IPS DF 4.7 (cell line): Measurements from ENCODE around the gene GCKR.

Experiments used
- DNase-seq: peaks from one replicate; pipeline ENCODE4 v3.0.0-alpha.2; 2013; ENCODE audit warnings: low spot score; ENCODE audit errors: extremely low read depth

Gene GCKR, protein sequence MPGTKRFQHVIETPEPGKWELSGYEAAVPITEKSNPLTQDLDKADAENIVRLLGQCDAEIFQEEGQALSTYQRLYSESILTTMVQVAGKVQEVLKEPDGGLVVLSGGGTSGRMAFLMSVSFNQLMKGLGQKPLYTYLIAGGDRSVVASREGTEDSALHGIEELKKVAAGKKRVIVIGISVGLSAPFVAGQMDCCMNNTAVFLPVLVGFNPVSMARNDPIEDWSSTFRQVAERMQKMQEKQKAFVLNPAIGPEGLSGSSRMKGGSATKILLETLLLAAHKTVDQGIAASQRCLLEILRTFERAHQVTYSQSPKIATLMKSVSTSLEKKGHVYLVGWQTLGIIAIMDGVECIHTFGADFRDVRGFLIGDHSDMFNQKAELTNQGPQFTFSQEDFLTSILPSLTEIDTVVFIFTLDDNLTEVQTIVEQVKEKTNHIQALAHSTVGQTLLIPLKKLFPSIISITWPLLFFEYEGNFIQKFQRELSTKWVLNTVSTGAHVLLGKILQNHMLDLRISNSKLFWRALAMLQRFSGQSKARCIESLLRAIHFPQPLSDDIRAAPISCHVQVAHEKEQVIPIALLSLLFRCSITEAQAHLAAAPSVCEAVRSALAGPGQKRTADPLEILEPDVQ

DNA sequence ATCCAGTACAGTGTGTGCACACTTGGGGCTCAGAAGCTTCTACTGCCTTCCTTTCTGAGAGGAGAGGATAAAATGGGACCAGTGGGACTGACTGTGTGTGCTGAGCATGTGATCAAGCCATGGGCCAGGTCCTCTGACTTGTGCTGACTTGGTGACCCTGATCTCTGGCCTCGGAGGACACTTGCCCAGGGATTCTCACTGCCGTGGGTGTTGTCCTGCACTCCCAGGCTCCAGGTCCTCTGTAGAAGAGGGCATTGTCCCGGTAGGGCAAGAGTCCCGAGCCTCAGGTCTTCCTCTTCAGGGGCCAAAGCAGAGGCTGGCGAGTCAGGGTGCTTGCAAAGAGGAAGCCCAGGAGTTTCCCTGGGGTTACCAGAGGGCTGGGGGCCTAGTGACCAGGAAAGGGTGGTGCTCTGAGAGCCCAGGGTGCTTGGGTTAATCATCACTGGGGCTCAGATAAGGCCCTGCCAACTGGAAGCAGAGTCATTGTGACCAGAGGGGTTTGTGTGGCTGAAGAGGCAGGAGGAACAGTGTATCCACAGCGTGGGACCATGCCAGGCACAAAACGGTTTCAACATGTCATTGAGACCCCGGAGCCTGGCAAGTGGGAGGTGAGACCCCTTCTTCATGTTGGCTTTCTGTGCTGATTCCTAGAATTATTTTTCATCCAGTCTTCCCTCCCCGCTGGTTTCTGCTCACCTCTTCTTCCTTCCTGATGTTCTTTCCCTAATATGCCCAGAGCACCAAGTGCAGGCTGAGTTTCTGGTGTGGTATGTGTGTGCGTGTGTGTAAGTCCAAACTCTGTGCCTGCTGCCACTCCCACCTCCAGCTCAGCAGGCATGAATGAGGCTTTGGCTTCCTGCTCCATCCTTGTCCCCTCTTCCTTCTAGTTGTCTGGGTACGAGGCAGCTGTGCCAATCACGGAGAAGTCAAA, at the start of gene GCKR:
GCKR (plus strand) TSS at position 483 of the 931 bp plus-strand sequence; CDS start at position 549, 66 bp downstream.
- DNase-seq: no peak

DNA sequence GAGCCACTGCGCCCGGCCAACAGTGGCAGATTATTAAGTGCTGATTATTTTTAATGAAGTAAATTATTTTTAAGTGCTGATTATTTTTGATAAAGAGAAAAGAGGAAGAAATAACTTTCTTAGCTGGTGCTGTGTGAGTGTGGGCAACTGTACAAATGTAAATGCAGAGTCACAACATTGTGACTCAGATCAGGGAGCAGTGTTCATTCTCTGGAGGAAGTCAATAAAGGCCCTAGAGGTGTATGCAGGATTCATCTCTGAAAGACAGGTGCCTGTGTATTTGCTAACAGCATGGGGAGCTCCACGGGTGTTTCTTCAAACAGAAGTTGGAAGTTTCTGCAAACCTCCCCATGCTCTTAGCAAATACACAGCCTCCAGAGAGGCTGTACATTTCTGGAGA, 48.3 kb upstream of the GCKR start:
- no peak for DNase-seq

DNA sequence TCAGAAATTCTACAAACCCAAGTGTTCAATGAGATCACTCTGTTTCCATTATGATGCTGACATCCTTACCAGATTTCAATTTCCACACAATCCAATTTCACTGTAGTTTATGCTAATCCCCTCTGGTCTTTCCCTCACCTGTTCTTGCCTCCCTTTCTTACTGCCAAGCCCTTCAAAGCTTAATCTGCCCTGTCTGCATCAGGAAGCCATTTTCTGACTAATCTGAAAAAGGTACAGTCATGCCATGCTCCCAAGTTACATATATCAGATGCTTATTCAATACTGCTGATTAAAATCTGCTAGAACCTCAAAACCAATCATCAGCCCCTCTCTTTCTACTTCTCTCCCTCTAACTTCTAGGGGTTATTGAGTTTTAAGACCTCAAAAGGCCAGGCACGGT, 45.5 kb upstream of the GCKR start:
- no peak for DNase-seq

DNA sequence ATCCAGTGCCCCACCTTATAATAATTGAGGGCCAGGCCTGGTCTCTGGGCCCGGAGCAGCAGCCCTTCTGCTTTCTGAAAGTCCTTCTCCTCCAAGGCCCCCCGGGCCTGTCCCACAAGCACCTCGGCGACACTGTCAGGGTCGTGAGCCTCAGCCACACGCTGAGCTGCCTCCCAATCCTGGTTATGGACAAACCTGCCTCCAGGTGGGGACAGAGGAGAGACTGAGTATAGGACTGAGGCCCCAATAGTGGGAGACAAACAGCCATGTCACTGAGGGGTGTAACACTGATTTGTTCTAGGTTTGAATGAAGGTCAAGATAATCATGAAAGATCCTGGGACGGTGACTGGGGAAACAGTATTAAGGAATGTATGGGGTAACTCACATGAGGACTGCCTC, 42.7 kb upstream of the GCKR start:
- no peak for DNase-seq

DNA sequence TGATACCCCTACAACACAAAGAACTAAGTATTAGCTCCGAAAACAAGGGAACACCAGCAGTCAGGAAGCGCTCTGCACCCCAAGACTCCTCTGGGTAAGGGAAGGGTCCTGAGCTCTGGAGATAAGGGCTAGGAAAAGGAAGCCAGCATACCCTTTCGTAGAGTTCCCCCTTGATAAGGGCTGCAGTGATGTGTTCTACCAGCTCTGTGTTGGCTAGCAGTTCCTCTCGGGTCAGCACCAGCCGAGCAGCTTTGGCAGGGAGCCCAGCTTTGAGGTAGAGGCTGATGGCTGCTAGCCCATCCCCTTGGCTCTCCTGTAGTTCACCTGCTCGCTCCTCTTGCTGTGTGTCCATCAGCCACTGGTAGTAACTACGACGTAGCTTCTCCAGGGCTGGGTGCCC, 35.5 kb upstream of the GCKR start:
- no peak for DNase-seq

DNA sequence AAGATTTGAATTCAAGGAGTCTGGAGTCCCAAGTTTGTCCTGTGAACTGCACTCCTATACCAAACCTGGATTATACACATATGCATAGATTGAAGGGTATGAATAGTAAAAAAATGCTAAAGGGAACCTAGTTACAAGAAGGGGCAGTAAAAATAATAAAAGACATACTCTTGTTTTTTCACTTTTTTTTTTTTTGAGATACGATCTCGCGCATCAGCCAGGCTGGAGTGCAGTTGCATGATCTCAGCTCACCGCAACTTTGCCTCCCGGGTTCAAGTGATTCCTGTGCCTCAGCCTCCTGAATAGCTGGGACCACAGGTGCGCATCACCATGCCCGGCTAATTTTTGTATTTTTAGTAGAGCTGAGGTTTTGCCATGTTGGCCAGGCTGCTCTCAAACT, 32.2 kb upstream of the GCKR start:
- no peak for DNase-seq

DNA sequence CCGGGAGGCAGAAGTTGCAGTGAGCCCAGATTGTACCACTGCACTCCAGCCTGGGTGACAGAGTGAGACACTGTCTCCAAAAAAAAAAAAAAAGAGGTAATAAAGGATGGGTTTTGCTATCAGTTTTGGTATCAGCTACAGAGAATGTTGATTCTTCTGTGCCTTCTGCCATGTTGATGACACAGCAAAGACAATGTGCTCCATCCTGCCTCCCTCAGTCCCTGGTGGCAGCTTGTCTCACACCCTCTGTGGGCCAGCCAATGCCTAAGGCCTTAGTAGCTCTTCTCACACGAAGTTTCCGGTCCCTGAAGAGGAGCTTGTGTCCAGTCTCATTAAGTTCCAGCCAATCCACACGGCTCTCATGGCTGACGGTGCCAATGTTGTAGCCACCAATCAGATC, 24.7 kb upstream of the GCKR start:
- DNase-seq: no peak

DNA sequence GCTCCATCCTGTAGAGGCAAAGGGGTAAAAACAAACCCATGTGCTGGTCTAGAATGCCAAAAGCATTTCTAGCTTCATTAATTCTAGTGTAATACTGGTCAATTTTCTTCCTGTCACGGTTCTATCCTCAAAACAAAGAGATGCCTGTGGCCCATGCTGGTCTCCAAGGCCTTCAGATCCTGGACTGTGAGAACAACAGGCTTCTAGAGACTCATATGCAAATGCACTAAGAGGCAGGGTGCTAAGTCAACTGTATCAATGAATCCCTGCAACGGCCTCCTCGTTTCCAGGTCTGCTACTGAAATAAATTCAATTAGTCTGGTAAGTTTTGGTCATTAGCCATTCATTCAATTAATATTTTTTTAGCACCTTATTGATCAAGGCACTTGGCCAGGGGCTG, 11.1 kb upstream of the GCKR start:
- no peak for DNase-seq

DNA sequence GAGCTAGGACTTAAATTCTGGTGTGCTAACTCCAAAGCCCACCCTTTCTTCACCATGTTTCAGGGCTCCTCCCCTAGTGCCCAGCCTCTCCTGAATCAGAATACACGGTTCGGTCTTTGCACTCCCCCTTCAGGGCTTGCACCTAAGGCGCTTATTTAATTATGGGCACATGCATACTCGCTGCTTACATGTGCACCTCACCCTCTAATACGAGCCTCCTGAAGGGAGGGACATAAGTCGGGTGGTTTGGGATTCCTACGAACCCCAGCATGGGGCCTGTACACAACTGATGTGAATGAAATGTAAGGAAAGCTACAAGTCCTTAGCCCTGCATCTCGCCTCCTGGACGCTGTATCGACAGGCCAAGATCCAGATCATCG, 7.5 kb upstream of the GCKR start:
- no peak for DNase-seq

DNA sequence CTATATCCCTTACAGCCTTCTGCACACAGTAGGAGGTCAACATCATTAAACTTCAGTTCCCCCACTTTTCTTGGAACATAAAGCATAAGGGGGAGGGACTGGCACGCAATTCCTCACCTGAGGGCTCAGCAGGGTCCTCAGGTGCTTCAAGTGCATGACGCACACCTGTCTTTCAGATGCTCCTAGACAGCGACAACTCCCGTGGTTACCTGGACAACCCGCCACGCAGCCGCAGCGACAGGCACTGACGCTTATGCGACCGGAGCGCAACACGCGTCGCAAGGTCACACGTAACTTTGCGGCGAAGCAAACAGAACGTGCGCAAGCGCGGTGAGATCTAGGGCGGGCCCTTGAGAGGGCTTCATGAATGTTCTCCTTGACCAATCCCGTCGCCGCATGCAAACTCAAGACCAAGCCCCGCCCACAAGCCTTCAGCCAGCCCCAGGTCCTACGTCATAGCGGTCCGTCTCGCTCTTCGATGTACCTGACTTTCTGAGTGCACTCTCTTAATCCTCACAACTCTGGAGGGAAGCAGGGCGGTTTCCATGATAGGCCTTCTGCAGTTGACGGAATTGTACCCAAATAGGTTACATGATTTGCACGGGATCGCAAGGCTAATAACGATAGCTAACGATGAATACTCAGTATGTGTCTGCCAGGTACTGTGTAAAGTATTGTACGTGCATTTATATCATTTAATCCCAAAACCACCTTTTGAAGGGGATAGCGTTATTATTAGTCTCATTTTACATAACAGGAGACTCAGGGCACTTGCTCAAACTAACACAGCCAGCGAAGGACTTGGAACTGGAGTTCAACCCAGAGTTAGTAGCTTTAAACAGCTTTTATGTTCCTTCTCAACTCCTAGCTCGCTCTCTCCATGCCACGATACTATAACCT, 6.9 kb upstream of the GCKR start, which contains the start of gene IFT172:
IFT172 (minus strand) TSS at position 246 of the 900 bp plus-strand sequence; CDS start at position 156, 90 bp downstream.
- DNase-seq: peak; percentile 96

DNA sequence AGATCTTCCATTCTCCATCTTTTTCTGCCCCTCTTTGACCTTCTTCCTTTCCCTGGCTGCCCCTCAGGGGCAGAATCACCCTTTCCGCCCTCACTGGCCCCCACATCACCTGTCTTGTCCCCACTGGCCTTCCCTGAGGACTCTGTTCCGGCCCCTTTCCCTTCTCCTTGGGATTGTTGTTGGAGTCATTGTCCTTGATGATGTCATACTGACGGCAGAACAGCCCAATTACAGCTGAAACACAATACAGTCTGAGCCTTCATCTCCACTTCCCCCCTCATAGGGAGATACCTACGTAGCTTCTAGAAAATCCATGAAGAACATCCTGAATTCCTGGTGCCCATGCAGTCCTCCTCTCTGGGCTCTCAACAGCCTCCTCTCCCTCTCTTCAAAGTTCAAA, 4.1 kb upstream of the GCKR start:
- no peak for DNase-seq

DNA sequence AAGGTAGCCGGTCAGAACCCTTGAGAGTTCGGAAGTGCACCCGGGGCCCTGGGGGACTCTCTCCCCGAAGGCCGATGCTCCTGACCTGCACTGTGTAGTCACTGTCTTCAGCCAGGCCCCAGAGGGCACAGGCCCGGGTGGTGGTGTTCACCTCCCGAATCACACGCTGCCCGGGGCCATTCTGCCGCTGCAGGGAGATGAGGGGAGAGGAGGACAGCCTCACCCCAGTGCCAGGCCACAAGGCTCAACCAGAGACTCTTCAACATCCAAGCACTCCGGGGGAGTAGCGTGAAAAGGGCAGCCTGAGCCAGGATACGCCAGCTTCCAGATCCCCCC, 2.7 kb upstream of the GCKR start:
- DNase-seq: no peak

DNA sequence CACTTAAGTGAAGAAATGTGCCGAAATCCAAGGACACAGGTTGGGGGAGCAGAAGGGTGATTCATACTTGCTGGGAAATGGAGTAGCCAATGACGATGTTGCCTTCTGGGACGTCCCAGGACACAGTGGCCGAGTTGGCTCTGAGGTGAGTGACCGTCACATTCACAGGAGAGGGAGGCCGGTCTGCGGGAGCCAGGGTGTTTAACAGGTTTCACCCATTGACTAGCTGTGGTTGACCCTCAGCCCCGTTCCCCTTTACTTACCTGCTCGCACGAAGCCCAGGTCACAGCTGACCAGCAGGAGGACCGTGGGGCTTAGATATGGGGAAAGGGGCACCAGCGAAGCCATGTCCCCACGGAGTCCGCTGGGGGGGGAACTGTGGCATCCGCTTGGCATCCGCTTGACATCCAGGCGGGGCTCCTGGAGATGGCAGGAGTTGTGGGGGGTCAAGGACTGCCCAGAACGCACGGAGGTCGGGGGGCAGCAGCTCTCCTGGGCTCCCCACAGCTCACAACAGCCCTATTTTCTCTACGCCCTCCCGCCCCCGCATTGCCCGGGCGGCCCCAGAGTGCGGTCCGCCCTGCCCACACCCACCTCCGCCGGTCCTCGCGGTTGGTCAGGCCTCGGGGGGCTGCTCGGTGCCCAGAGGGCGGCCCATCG, 2.2 kb upstream of the GCKR start:
- no peak for DNase-seq

DNA sequence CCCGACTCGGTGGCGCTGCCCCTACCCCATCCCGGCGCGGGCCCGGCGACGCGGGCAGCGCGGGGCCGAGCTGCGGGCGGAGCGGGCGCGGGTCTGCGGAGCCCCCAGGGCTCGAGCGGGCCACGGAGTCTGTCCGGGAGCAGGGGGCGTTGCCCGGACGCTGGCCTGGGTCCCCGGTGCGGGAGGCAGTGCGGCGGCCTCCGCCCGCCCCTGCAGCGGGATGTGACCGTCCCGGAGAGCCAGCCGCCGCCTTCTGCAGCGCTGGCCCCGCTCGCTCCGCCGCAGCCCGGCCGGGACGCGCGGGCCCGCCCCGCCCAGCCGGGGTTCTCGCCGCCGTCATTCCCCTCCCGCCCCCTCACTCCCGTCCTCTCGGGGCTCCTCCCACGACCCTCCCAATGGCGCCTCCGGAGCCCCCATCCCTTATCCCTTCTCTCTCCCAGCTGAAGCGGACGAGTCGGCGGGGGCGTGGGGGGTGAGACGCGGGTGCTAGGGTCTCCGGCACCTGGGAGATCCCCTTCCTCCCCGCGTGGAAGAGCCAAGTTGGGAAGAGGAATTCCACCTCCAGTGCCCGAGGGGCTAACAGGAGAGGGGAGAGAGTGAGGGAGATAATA, 1.6 kb upstream of the GCKR start, which contains the start of gene FNDC4:
FNDC4 (minus strand) TSS at position 257 of the 611 bp plus-strand sequence. CDS start 521 bp downstream, outside the sequence.
- no peak for DNase-seq

DNA sequence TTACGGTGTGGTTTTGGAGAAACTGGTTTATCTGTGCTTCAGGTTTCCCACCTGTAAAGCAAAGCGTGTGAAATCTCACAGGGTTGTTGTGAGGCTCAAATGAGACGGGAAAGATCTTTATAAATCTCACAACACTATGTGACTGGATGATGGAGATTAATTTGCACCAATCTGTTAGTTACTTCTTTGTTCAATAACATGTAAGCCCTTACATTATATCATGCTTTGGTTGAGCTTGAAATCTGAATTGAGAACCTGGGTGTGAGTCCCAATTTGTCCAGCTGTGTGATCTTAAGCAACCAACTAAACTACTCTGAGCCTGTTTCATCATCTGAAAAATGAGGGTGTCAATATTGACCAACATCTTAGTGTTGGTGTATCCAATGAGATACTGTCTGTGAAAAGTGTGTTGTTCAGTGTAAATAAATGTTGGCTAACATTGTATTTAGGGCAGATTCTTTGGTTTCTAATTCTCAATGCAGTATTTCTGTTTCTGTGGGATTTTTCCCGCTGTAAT, 741 bp upstream of the GCKR start:
- no peak for DNase-seq

DNA sequence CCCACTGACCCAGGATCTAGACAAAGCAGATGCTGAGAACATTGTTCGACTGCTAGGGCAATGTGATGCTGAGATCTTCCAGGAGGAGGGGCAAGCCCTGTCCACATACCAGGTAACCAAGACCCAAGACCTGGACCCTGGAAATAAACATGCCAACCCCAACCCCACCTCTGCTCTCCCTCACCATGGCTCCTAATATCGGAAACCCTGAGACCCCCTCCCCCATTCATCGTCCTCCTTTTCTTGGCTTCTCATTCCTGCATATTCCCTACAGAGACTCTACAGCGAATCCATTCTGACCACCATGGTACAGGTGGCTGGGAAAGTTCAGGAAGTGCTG, 619 bp downstream of the GCKR start:
- DNase-seq: no peak

DNA sequence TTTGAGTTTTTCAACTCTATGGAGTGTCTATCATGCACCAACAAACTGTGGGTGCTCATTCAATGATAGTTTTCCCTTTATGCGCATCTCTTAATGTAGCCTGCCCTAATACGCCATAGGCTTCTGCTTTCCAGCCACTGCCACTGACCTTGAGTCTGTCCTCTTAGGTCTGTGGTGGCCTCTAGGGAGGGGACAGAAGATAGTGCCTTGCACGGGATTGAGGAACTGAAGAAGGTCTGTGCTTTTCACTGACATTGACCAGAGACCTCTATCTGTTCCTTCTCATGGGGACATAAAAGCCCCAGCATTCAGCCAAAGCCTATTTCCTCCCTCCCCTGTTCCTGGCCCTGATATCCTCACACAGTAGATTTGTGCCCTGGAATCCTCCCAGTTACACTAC, 2.3 kb downstream of the GCKR start:
- DNase-seq: no peak

DNA sequence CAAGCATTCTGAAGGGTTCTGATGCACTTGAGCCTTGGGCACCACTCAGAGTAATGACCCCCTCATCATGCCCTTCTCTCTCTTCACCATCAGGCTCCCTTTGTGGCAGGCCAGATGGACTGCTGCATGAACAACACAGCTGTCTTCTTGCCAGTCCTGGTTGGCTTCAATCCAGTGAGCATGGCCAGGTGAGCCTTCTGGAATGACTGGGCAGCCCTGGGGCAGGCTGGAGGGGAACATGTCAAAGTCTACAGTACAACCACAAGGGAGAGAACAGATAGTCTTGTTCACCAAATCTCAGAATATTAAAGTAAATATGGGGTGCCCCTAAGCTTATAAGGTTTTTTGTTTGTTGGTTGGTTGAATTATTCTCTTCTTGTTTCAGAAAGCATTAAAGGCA, 4.4 kb downstream of the GCKR start:
- no peak for DNase-seq

DNA sequence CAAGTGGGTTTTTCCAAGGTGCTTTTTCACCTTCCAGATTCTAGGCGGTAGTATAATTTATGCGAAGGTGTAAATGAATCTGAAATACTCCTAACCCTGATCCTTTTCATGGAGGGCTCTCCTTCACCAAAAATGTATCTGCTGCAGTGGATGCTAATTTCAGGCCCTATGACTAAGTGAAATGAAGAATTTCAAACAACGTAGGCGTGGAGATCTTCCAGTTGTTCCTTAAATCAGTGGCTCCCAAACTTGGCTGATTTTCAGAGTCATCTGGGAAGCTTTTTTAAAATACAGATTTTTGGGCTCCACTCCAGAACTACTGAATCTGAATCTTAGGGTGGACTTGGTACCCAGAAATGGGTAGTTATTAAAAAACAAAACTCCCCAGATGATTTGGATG, 5.5 kb downstream of the GCKR start:
- DNase-seq: no peak

DNA sequence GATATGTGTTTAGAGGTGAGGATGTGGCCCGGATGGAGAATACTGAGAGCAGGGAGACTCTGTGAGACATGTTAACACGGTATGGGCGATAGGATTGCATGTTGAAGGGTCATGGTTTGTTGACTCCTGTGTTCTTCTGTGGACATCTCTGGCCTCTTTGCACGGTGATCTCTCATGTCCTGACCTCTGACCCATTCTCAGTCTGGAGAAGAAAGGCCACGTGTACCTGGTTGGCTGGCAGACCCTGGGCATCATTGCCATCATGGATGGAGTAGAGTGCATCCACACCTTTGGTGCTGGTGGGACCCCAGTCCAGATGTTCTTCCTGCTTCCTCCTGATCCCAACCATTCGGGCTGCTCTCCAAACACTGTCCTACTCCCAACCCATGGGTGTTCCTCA, 9.9 kb downstream of the GCKR start:
- no peak for DNase-seq
